ENCODE results near the gene ST3GAL5. TPM values are rescaled to one million over a fixed set of nuclear protein-coding genes. Genes with fewer than 3 reads are reported as not detected.

The ST3GAL5 gene
- total and polyA plus RNA-seq, 2 of the 8 experiments (the other 6 are each of a cell fraction or from before 2014, with no cell fraction given): 1.9 to 4.5 TPM

- no peak overlapping the region for H3K18ac ChIP-seq (ENCODE audit: extremely low read depth, low read length)
Observed at GRCh38 chr2:85828725-85829124, 60.1 kb downstream of the ST3GAL5 start.

More at GRCh38 chr2:85828725-85829124, 60.1 kb downstream of the ST3GAL5 start:
- Histone ChIP-seq H2AFZ (ENCODE audit: low read length) (0 out of 2 replicates have a peak overlapping the region, but pooled peaks have one; percentile 31), H3K56ac (replicated peaks; ENCODE audit: insufficient read length, low read depth, low read length) (no peak overlapping the region), H4K91ac (replicated peaks; ENCODE audit: insufficient read length, low read length) (no peak overlapping the region), H2BK5ac (ENCODE audit: low read depth, low read length) (no peak overlapping the region), H4K8ac (ENCODE audit: extremely low read depth, insufficient read depth, low read length) (no peak overlapping the region), H3K4ac (replicated peaks; ENCODE audit: insufficient read length, low read depth, low read length) (no peak overlapping the region), H3K27ac (ENCODE audit: low read depth, low read length) (no peak overlapping the region), H3K9me3 (ENCODE audit: insufficient read depth in 2 of 2, low read depth in 1 of 2, low read length in 1 of 2) (no peaks in the 10 kb centered on the region), H2BK120ac (replicated peaks; ENCODE audit: low read depth, low read length) (no peak overlapping the region), H3K79me2 (ENCODE audit: control insufficient read depth in 1 of 2, insufficient read depth in 2 of 2, low read length in 2 of 2) (no peaks in the 10 kb centered on the region), H4K5ac (ENCODE audit: insufficient read length, low read depth, low read length) (no peak overlapping the region), H3K14ac (ENCODE audit: insufficient read length) (no peak overlapping the region), H3K27me3 (replicated peaks in 1 of 4; ENCODE audit: control insufficient read depth in 3 of 4, extremely low read depth in 1 of 4, insufficient read depth in 3 of 4, low read length in 3 of 4) (no peaks in the 10 kb centered on the region), H3K23ac (ENCODE audit: insufficient read length) (no peak overlapping the region), H2AK5ac (ENCODE audit: low read depth, low read length) (no peak overlapping the region), H2BK20ac (ENCODE audit: low read length) (no peak overlapping the region), H3K36me3 (ENCODE audit: control insufficient read depth in 2 of 4, insufficient read depth in 4 of 4, low read length in 3 of 4) (no peaks in the 10 kb centered on the region), H3K4me1 (replicated peaks in 1 of 4; ENCODE audit: control insufficient read depth in 3 of 4, insufficient read depth in 4 of 4, low read length in 3 of 4) (peaks cover 0 to 3% (median 0%) of the 10 kb centered on the region in 4 experiments; a peak in 3 of 7 replicates), H2BK12ac (ENCODE audit: low read depth, low read length) (0 out of 2 replicates have a peak overlapping the region, but pooled peaks have one; percentile 60), H2BK15ac (ENCODE audit: low read length) (no peak overlapping the region), H3K9ac (replicated peaks in 1 of 4; ENCODE audit: extremely low read depth in 1 of 4, low read depth in 3 of 4, low read length in 3 of 4) (no peak overlapping the region), H3K4me3 (ENCODE audit: extremely low read depth in 1 of 4, insufficient read depth in 2 of 4, low read depth in 3 of 4, low read length in 4 of 4) (no peak overlapping the region), H3K79me1 (ENCODE audit: low read depth, low read length) (no peaks in the 10 kb centered on the region), H4K20me1 (replicated peaks in 1 of 2; ENCODE audit: control insufficient read depth in 1 of 2, insufficient read depth in 2 of 2, low read length in 2 of 2) (no peaks in the 10 kb centered on the region), H3K4me2 (ENCODE audit: insufficient read depth in 1 of 2, low read depth in 2 of 2, low read length in 2 of 2) (no peak overlapping the region), H3K23me2 (ENCODE audit: low read depth, low read length) (no peaks in the 10 kb centered on the region)
- FAIRE-seq (no peak), DNase-seq (ENCODE audit: low read depth in 1 of 2, low spot score in 2 of 2) (no peak)
- ChIA-PET CTCF (ENCODE audit: partially characterized antibody) (interaction anchor here (0.8 to 6.0 kb wide), 8 partner anchors 10 to 250 kb away, joined by 3 to 61 read pairs (median 9); partner anchors contain the start of gene ST3GAL5), POLR2A (ENCODE audit: partially characterized antibody) (no interaction called here)
- 85% methylated on average over 7 of the region's 7 CpGs; no CpG with 5 or more reads in 1 of the 2 experiments for WGBS, 2 experiments (ENCODE audit: extremely low coverage in 1 of 2, insufficient coverage in 1 of 2, insufficient read length in 1 of 2, insufficient replicate concordance in 2 of 2, low coverage in 1 of 2, low lambda C conversion rate in 2 of 2, missing lambda C conversion rate in 1 of 2)
- no peak for TF ChIP-seq CHD2 (IDR thresholded peaks at IDR 0.05; ENCODE audit: low read length)

Measured in H1 (cell line).